AG09319 (cell line): ENCODE data around the gene LEPR.

Source experiments
- DNase-seq: peaks from one replicate; pipeline ENCODE4 v3.0.0-alpha.2; 2010; ENCODE audit warnings: low read depth; ENCODE audit errors: extremely low read depth
- CTCF ChIP-seq: IDR thresholded peaks from 2 replicates; pipeline ENCODE4 v1.5.1; 2011; ENCODE audit warnings: low read depth, mild to moderate bottlenecking, inconsistent platforms, low read length, moderate library complexity

The LEPR gene

GRCh38 chr1:65422241-65423203, 2.1 kb downstream of the LEPR start:
- no peak for TF ChIP-seq CTCF
- DNase-seq: no peak

GRCh38 chr1:65423884-65424572, 3.6 kb downstream of the LEPR start:
- no peak for DNase-seq
- no peak for TF ChIP-seq CTCF

- no peak for TF ChIP-seq CTCF
- DNase-seq: no peak
Observed at GRCh38 chr1:65424573-65424889, 4.1 kb downstream of the LEPR start.

- no peak for DNase-seq
- no peak for TF ChIP-seq CTCF
Observed at GRCh38 chr1:65425006-65425405, 4.5 kb downstream of the LEPR start.

- TF ChIP-seq CTCF: no peak
- DNase-seq: no peak
Observed at GRCh38 chr1:65425697-65426096, 5.2 kb downstream of the LEPR start.

- no peak for DNase-seq
- TF ChIP-seq CTCF: no peak
Observed at GRCh38 chr1:65429078-65429477, 8.6 kb downstream of the LEPR start.

GRCh38 chr1:65429806-65430205, 9.3 kb downstream of the LEPR start:
- no peak for TF ChIP-seq CTCF
- DNase-seq: no peak
